ENCODE data around the gene CEP170B. TPM values are rescaled to one million over a fixed set of nuclear protein-coding genes. Genes with fewer than 3 reads are reported as not detected.

Gene CEP170B
- total and polyA plus RNA-seq, 8 donors: 9.6 to 483 (median 29.1) TPM

DNA sequence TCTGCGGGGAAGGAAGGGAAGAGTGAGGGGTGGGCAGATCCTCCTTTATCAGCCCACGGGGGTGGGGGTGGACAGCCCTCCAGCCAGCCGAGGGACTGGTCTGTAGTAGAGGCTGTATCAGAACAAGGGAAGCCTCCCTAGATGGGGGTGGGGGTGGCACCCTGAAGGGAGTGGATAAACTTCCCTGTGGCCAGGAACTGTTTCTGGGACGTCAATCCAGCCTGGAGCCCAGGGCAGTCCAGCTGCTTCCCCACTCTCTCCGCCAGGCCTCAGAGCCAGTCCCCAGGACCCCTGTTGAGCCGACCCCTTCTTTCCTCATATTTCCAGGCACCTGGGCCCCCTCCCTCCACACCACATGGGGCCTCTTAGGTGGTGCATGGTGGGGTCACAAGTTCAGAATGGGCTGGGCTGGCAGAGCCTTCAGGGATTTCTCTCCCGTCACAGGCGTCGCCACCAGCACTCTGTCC is 66.3 kb downstream of the CEP170B start:
- H3K27me3 ChIP-seq: peaks cover 0 to 52% (median 12%) of the 10 kb centered on the region in 3 donors
- WGBS, 5 donors: 60 to 84% (median 70%) methylated on average over 9 of the region's 9 CpGs; no CpG with 5 or more reads in 1 of the 5 donors
- TF ChIP-seq EP300 (IDR thresholded peaks at IDR 0.05) (no peak), CTCF (IDR thresholded peaks at IDR 0.05) (no peak), POLR2A (IDR thresholded peaks at IDR 0.05) (no peak), POLR2AphosphoS5 (IDR thresholded peaks at IDR 0.05) (no peak)

GRCh38 chr14:104931771-104932675 is 67.0 kb downstream of the CEP170B start:
- Histone ChIP-seq H3K36me3 (no peaks in the 10 kb centered on the region), H3K27ac (peak overlapping the region in 2 of 5 donors; percentile 50 to 83), H3K4me3 (peak overlapping the region; percentile 55 to 70 (median 62)), H3K9me3 (no peaks in the 10 kb centered on the region), H3K4me1 (peaks cover 11 to 34% (median 26%) of the 10 kb centered on the region in 4 donors), H3K27me3 (peaks cover 0 to 47% (median 12%) of the 10 kb centered on the region in 3 donors)
- WGBS, 5 donors: 22 to 44% (median 42%) methylated on average over 21 to 64 of the region's 64 CpGs
- intact Hi-C loops (cut with DNase I; ENCODE audit: low total_unique reads): no loop called here
- TF ChIP-seq POLR2A (IDR thresholded peaks at IDR 0.05) (no peak), EP300 (IDR thresholded peaks at IDR 0.05) (no peak), POLR2AphosphoS5 (IDR thresholded peaks at IDR 0.05) (no peak), CTCF (IDR thresholded peaks at IDR 0.05) (no peak)
- peak in 1 of 2 donors; percentile 50 for DNase-seq

More for the DNA sequence above, 66.3 kb downstream of the CEP170B start:
- peak overlapping the region in 1 of 5 donors; percentile 83 for H3K27ac ChIP-seq
- no peak for DNase-seq
- intact Hi-C loops (cut with DNase I; ENCODE audit: low total_unique reads): no loop called here
- no peaks in the 10 kb centered on the region for H3K9me3 ChIP-seq
- H3K4me1 ChIP-seq: peaks cover 11 to 37% (median 26%) of the 10 kb centered on the region in 4 donors
- H3K36me3 ChIP-seq: no peaks in the 10 kb centered on the region
- H3K4me3 ChIP-seq: no peak overlapping the region

- H3K27ac ChIP-seq: peak overlapping the region in 3 of 5 donors; percentile 50 to 83 (median 67)
- TF ChIP-seq POLR2AphosphoS5 (IDR thresholded peaks at IDR 0.05): peak; percentile 15 to 55 (median 45)
- no peak for TF ChIP-seq EP300 (IDR thresholded peaks at IDR 0.05)
- no peak for TF ChIP-seq POLR2A (IDR thresholded peaks at IDR 0.05)
- TF ChIP-seq CTCF (IDR thresholded peaks at IDR 0.05): peak in 5 of 7 experiments; percentile 53 to 91 (median 86)
- H3K36me3 ChIP-seq: no peaks in the 10 kb centered on the region
- H3K27me3 ChIP-seq: peaks cover 0 to 38% (median 12%) of the 10 kb centered on the region in 3 donors
- no peaks in the 10 kb centered on the region for H3K9me3 ChIP-seq
- intact Hi-C loops (cut with DNase I; ENCODE audit: low total_unique reads): no loop called here
- peak; percentile 88 to 95 for DNase-seq
- peaks cover 11 to 27% (median 26%) of the 10 kb centered on the region in 4 donors for H3K4me1 ChIP-seq
- WGBS, 5 donors: 5 to 12% (median 8%) methylated on average over 42 to 100 of the region's 100 CpGs
- peak overlapping the region; percentile 55 to 70 (median 62) for H3K4me3 ChIP-seq
Observed at GRCh38 chr14:104932676-104933631, 67.9 kb downstream of the CEP170B start.
